Stimulated activated CD4-positive, alpha-beta T cell treated with anti-CD3 and anti-CD28 coated beads, Interleukin-2, amount 100 ng/mL, for 24 hours (primary cell): ENCODE results near the gene HTRA1.
A peak's percentile ranks its signal among the peaks of the same experiment; 100 is the strongest.

Source experiments
- DNase-seq, 2 donors: peaks; one replicate each; pipeline ENCODE4 v3.0.0-alpha.2; 2020

Gene HTRA1

GRCh38 chr10:122475100-122475499, 13.7 kb downstream of the HTRA1 start:
- no peak for DNase-seq

DNA sequence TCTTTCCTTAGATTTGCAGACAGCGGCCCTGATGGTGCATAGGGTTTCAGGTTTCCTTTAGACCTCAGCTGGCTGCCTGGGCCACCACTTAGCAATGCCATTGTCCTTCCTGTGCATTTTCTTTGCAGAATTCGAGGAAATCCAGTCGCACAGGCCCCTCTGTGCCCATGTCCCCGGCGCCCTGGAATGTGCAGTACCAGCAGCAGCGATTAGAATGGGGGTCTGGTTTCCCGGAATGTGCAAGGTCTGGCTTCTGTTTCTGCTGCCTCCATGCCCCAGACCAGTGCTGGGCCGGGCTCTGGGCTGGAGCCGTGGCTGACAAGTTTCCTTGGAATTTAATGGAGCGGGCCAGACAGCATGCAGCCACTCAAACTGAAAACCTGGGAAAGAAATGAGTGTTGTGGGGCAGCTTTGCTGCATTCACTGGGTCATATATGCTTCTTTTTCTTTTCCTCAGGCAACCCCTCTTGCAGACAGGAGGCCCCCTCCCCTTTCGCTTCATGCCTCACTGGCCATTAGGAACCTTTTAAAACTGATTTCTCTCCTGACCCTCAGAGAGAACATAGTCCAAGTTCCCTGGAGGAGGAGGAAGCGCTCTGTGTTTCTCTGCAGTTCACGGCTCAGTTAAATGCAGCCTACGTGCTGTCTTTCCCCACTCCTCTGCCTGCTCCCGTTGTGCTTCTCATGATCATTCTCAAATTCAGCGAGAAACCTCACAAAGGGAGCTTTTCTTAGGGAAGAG, 14.4 kb downstream of the HTRA1 start:
- no peak for DNase-seq

GRCh38 chr10:122476333-122476695, 15.0 kb downstream of the HTRA1 start:
- DNase-seq: no peak

DNA sequence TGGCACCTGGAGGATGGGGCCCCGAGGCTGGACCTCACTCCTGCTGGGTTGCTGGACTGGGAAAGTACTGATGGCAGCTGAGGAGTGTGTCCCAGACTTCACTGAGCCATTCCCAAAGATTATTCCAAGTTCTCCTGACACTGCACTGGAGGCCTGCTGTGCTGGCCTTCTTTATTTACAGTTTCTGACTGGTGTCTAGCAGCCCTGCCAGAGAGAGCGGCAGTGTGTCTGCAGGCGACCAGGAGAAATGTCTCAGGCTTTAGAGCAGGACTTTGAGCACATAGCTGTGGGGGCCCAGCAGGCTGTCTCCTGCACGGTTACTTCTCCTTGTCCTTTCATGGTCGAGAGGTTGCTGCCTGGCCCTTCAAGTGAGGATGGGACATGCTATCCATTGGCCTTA, 16.1 kb downstream of the HTRA1 start:
- DNase-seq: no peak

- DNase-seq: no peak
Measured at GRCh38 chr10:122478971-122479370, 17.6 kb downstream of the HTRA1 start.

- no peak for DNase-seq
Measured at GRCh38 chr10:122480146-122480833, 18.9 kb downstream of the HTRA1 start.

- DNase-seq: no peak
Measured at GRCh38 chr10:122481296-122482056, 20.1 kb downstream of the HTRA1 start.

GRCh38 chr10:122484276-122485060, 23.1 kb downstream of the HTRA1 start:
- no peak for DNase-seq

- no peak for DNase-seq
Measured at GRCh38 chr10:122485670-122486069, 24.3 kb downstream of the HTRA1 start.

- DNase-seq: no peak
Measured at GRCh38 chr10:122486406-122487080, 25.2 kb downstream of the HTRA1 start.

- no peak for DNase-seq
Measured at GRCh38 chr10:122487174-122487765, 25.9 kb downstream of the HTRA1 start.

- DNase-seq: no peak
Measured at GRCh38 chr10:122490268-122490667, 28.9 kb downstream of the HTRA1 start.

DNA sequence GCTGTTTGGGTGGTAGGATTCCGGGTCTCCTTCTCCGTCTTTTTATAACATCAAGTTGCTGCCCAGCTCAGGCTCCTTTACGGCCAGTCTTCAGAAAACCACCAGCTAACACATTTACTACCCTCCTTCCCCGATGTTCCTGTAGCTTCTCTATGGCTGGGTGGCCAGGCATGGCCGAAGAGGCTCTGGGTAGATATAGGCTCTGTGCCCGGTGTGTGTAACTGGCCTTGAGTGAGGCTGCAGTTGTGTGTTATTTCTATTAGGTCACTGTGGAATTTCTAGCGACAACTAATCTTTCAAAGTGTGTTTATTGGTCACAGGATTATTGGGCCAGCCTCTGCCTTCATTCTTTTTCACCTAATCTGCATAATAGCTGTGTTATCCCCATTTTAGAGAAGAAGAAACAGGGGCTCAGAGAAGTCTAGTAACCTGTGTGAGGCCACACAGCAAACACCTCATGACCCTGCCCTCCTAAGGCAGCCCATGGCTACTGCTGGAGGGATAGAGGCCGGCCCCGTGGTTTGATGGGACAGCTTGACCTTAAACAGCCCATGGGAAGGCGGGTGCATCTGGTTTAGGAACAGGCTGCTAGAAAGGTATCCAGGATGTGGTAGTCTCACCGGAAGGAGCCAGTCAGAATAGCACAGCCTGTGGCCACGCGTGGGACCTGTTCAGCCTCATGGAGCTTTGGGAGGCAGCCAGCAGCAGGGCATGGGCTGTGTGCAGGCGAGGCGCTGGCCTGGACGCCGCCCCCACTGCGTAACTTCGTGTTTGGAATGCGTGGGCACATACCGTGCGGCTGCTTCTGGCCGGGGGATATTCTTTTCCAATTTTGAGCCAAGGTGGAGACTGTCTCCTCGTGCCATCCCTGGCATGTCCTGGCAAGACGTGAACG, 29.7 kb downstream of the HTRA1 start:
- DNase-seq: peak; percentile 36 to 38

GRCh38 chr10:122492006-122492405, 30.7 kb downstream of the HTRA1 start:
- no peak for DNase-seq

- no peak for DNase-seq
Measured at GRCh38 chr10:122492999-122493481, 31.7 kb downstream of the HTRA1 start.

DNA sequence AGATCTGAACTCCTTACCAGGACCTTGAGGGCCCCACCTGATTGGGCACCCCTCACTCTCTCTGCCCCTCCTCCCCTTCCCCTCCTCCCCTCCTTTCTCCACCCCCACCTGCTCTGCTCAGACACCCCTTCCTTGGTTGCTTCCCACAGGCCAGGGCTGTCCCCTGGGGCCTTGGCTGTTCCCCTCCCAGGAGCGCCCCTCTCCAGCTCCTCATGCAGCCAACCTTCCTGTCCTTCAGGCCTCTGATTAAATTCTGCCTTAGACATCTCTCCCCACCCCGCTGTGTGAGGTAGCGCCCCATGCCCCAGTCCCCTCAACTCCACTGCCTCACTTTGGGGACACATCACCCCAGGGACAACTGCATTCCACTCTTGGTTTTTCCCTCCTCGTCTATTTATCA, 32.4 kb downstream of the HTRA1 start:
- DNase-seq: no peak

DNA sequence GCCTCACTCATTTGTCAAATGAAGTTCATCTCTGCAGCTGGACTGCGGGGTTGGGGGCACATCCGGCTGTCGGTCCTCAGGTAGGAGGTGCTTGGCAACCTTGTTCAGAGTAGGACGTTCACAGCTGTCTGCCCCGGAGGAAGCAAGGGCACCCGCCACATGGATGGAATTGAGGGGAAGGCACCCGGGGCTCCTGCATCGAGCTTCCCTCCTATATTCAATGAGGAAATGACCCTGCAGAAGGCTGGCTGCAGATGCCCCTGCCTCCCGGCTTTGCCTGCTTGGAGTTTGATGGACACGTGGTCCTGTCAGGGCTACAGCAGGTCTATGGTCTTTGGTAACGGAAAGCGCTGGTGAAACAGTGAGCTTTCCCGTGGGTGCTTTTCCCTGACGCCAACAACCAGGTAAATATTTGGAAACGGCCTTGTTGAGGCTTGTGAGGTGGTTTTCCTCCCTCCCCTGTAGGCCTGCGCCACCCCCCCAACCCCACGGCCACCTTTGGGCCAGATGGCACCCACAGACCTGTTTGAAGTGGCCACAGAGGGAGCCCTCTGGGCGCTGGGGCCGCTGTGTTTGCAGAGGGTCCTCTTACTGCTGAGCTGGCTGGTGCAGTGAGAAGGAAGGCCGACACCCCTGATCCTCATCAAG, 32.9 kb downstream of the HTRA1 start:
- DNase-seq: no peak

GRCh38 chr10:122494833-122495232, 33.5 kb downstream of the HTRA1 start:
- DNase-seq: no peak

DNA sequence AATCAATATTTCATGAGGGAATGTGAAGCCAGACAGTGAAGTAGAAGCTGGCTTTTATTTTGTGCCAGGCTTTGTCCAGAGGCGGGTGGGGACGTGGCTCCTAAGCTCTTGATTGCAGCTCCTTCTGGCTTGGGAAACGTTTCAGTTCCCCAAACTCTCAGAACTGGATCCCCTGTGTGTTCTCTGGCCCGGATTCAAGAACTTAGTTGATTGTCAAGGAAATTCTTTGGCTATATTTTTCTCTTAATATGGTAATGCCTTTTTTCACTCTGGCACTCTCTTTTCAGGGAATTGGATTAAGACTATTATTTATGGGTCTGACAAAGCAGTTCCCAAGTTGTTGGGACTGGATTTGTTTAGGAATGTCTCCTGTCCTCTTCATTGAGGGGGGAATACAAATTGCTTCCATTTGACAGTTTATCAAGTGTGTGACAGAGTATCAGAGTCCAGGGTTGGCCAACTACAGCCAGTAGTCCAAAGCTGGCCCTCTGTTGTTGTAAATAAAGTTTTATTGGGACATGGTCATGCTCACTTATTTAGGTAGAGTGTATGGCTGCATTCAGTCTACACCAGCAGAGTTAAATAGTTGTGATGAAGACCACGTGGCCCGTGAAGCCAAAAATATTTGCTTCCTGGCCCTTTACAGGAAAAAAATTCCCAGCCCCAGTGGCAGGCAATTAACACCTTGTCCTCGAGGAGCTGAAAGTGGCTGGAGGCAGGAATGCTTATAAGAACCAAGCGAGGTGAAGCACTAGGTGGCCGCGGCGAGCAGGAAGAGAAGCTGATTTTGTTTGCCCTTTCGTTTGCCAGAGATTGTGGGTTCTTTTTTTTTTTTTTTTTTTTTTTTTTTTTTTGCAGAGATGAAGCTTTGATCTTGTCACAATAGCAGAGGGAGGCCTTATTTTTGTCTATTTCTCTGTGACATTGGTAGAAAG, 34.3 kb downstream of the HTRA1 start:
- no peak for DNase-seq
